K562 (cell line): Measurements from ENCODE around the gene ANKRD34A. TPM values are rescaled to one million over a fixed set of nuclear protein-coding genes. Genes with fewer than 3 reads are reported as not detected.
A peak's percentile ranks its signal among the peaks of the same experiment; 100 is the strongest.

Experiments used
- ATAC-seq: fragments of 200-7000 bp; cut with Tn5 transposase; 3 replicates; pipeline ENCODE4 v1.9.1; 2020; ENCODE audit warnings: moderate library complexity
- BruUV-seq: library from RNA; stranded (reverse); fragments of 400-500 nt; replicated peaks from 2 replicates; lab custom pipeline; 2021; lab: Mats Ljungman, UMichigan
- CTCF ChIA-PET: fragments of 300-600 bp; formaldehyde crosslinking; extraction: SDS; loops from one replicate; lab custom pipeline; 2021; ENCODE audit warnings: low intra/inter-chr PET ratio; lab: Yijun Ruan, JAX
- POLR2A ChIA-PET: fragments of 300-600, 350-650 bp; sonication (Branson Sonifier 250); formaldehyde crosslinking; extraction: SDS; loops from one replicate; lab custom pipeline; 2021; ENCODE audit warnings: antibody characterized with exemption, inconsistent platforms; lab: Yijun Ruan, JAX
- DNase-seq, 4 experiments: peaks; one replicate each; pipeline versions ENCODE4 v3.0.0 to v3.0.0-alpha.2; 2011 to 2018; ENCODE audit warnings: low spot score in 3 of 4, mixed read lengths in 3 of 4; ENCODE audit errors: extremely low read depth in 1 of 4
- FAIRE-seq: peaks from 2 replicates; lab custom pipeline; 2011; peaks lifted over from hg19 to GRCh38; lab: Jason Lieb, UNC
- H2AFZ ChIP-seq: 2 replicates; pipeline ENCODE4 v1.6.0; 2011; ENCODE audit warnings: low read depth, low read length, control low read depth, inconsistent platforms
- H3K27ac ChIP-seq: fragments of 200-600 bp; 3 replicates; pipeline ENCODE4 v1.8.0; 2011; ENCODE audit warnings: low read depth, mild to moderate bottlenecking, control low read depth, inconsistent platforms, low read length, moderate library complexity, mixed read lengths; ENCODE audit errors: extremely low read depth
- H3K27me3 ChIP-seq, 2 experiments: fragments of 300-600 bp in 1 of 2; 2 replicates in 1 of 2; 3 replicates in 1 of 2; pipeline versions ENCODE4 v1.6.0 to v1.8.0; 2011; ENCODE audit warnings: inconsistent platforms in 2 of 2, low read length in 2 of 2, mild to moderate bottlenecking in 1 of 2, mixed read lengths in 1 of 2, moderate library complexity in 1 of 2; ENCODE audit not compliant: control insufficient read depth in 2 of 2, insufficient read depth in 2 of 2
- H3K36me3 ChIP-seq: fragments of 300-600 bp; 3 replicates; pipeline ENCODE4 v1.8.0; 2011; ENCODE audit warnings: mild to moderate bottlenecking, low read length, inconsistent platforms; ENCODE audit not compliant: control insufficient read depth, insufficient read depth
- H3K4me1 ChIP-seq, 2 experiments: fragments of 200-600 bp in 1 of 2; replicated peaks in 1 of 2; 2 replicates in 1 of 2; 3 replicates in 1 of 2; pipeline versions ENCODE4 v1.5.1 to v1.8.0; 2011; ENCODE audit warnings: inconsistent platforms in 2 of 2, low read length in 2 of 2, mild to moderate bottlenecking in 1 of 2, mixed read lengths in 1 of 2, moderate library complexity in 1 of 2; ENCODE audit not compliant: control insufficient read depth in 2 of 2, insufficient read depth in 2 of 2
- H3K4me2 ChIP-seq: 2 replicates; pipeline ENCODE4 v1.6.1; 2011; ENCODE audit warnings: low read length, control low read depth, inconsistent platforms, mixed read lengths; ENCODE audit not compliant: insufficient read depth
- H3K4me3 ChIP-seq: fragments of 200-600 bp; sonication (generic), shearing (Covaris generic); 2 replicates; pipeline ENCODE4 v1.5.1; 2016; ENCODE audit warnings: control low read depth, inconsistent platforms
- H3K79me2 ChIP-seq: fragments of 200-600 bp; 3 replicates; pipeline ENCODE4 v1.8.0; 2011; ENCODE audit warnings: low read length, inconsistent platforms; ENCODE audit not compliant: control insufficient read depth, insufficient read depth
- H3K9ac ChIP-seq, 2 experiments: 2 replicates each; pipeline versions ENCODE4 v1.6.0 to v1.6.1; 2011; ENCODE audit warnings: low read depth in 2 of 2, low read length in 2 of 2, control low read depth in 1 of 2, inconsistent platforms in 1 of 2, mild to moderate bottlenecking in 1 of 2, mixed read lengths in 1 of 2; ENCODE audit not compliant: insufficient read depth in 1 of 2
- H3K9me1 ChIP-seq: one replicate; pipeline ENCODE4 v1.6.0; 2011; ENCODE audit warnings: inconsistent platforms, mild to moderate bottlenecking, low read length, moderate library complexity; ENCODE audit not compliant: control insufficient read depth, insufficient read depth
- H3K9me3 ChIP-seq: replicated peaks from 2 replicates; pipeline ENCODE4 v1.5.1; 2011; ENCODE audit warnings: low read depth, low read length, inconsistent platforms; ENCODE audit not compliant: control insufficient read depth, insufficient read depth
- H4K20me1 ChIP-seq: replicated peaks from 2 replicates; pipeline ENCODE4 v1.6.1; 2011; ENCODE audit warnings: low read length, inconsistent platforms, mixed read lengths; ENCODE audit not compliant: control insufficient read depth, insufficient read depth
- CREBBP ChIP-seq: IDR thresholded peaks from one replicate; pipeline ENCODE4 v1.6.1; 2012; ENCODE audit warnings: low read depth, mild to moderate bottlenecking, control low read depth, inconsistent platforms, low read length
- FOXP1 ChIP-seq: sonication (generic); formaldehyde crosslinking; IDR thresholded peaks from 2 replicates; pipeline ENCODE4 v1.8.0; 2022; ENCODE audit warnings: mild to moderate bottlenecking, missing genetic modification reagents
- HMBOX1 ChIP-seq: sonication (generic); IDR thresholded peaks from 2 replicates; pipeline ENCODE4 v1.6.1; 2016
- IRF9 ChIP-seq: fragments of 450-650 bp; IDR thresholded peaks from 2 replicates; pipeline ENCODE4 v1.6.1; 2016; ENCODE audit warnings: missing biosample characterization, missing genetic modification characterization
- RBFOX2 ChIP-seq: fragments of 200-400 bp; formaldehyde crosslinking; IDR thresholded peaks from 2 replicates; pipeline ENCODE4 v1.6.1; 2017; ENCODE audit warnings: low read depth, mild to moderate bottlenecking, low read length, moderate library complexity
- RBM17 ChIP-seq: fragments of 200-400 bp; formaldehyde crosslinking; IDR thresholded peaks from 2 replicates; pipeline ENCODE4 v1.6.1; 2017; ENCODE audit warnings: low read depth, mild to moderate bottlenecking, low read length, borderline replicate concordance
- TAF9B ChIP-seq: fragments of 450-650 bp; IDR thresholded peaks from 2 replicates; pipeline ENCODE4 v1.6.1; 2018; ENCODE audit warnings: mild to moderate bottlenecking; ENCODE audit not compliant: partially characterized antibody
- XRCC5 ChIP-seq: fragments of 200-400 bp; formaldehyde crosslinking; IDR thresholded peaks from 2 replicates; pipeline ENCODE4 v1.6.1; 2017; ENCODE audit warnings: low read depth, mild to moderate bottlenecking, low read length
- ZNF197 ChIP-seq: fragments of 200-800 bp; sonication (Bioruptor generic); IDR thresholded peaks from 2 replicates; pipeline ENCODE4 v1.6.1; 2016; ENCODE audit warnings: low read depth, missing genetic modification characterization, missing compliant biosample characterization
- WGBS: fragments of 100-300 bp; shearing (Covaris generic); methylation state at CpG from one replicate; pipeline ENCODE4 v1.1.6; 2016; ENCODE audit warnings: low coverage, mixed read lengths; ENCODE audit not compliant: insufficient coverage; ENCODE audit errors: missing lambda C conversion rate; 5-methylcytosine and 5-hydroxymethylcytosine counted together
- in situ Hi-C: fragments of 300-500 bp; cut with MboI; formaldehyde crosslinking; loops from 4 replicates; pipeline ENCODE4 v1.15.0; 2018; ENCODE audit warnings: inconsistent platforms, mixed read lengths
- intact Hi-C: fragments of 100-400 bp; cut with micrococcal nuclease; formaldehyde crosslinking; loops from 2 replicates; pipeline ENCODE4 v1.14.2; 2022
- polyA plus RNA-seq, 8 experiments: library from polyadenylated mRNA; depleted of rRNA in 4 of 8; stranded (reverse) in 5 of 8; unstranded in 3 of 8; fragments of >200 nt; fragmentation: Nextera tagmentation in 2 of 8; fragmentation: Illumina TruSeq in 1 of 8; extraction: Ambion mirVana in 2 of 8; extraction: Trizol in 1 of 8; gene quantifications; 2 replicates each; pipeline versions ENCODE4 v1.2.1 to v1.2.3, GENCODE V29; 2011 to 2014; ENCODE audit warnings: inconsistent platforms in 1 of 8, missing spikeins in 1 of 8
- total RNA-seq, 7 experiments: library from RNA; depleted of rRNA in 6 of 7; stranded (reverse); fragments of >200 nt in 6 of 7; fragmentation: Illumina TruSeq in 2 of 7; extraction: Trizol in 2 of 7; gene quantifications; 2 replicates each; pipeline versions ENCODE4 v1.2.1 to v1.2.3, GENCODE V29; 2011 to 2021; ENCODE audit warnings: low replicate concordance in 1 of 7

The ANKRD34A gene
- total and polyA plus RNA-seq, 9 of the 15 experiments (the other 6 are each of a cell fraction or from before 2014, with no cell fraction given), result 0.06 to 1.6 (median 0.43) TPM

GRCh38 chr1:145990249-145990855 is 26.0 kb upstream of the ANKRD34A start (continued):
- TF ChIP-seq XRCC5 (no peak), FOXP1 (CRISPR knock-in tag) (no peak), IRF9 (tag) (no peak), ZNF197 (CRISPR knock-in tag) (no peak), TAF9B (no peak), CREBBP (no peak)

- H3K9me3 ChIP-seq, result no peaks in the 10 kb centered on the region
- no peaks in the 10 kb centered on the region for H3K27me3 ChIP-seq
- ATAC-seq (no peak), DNase-seq (no peak), FAIRE-seq (no peak)
- H3K9me1 ChIP-seq, result peaks cover 3% of the 10 kb centered on the region
- no peak overlapping the region; the same call in 2 of the 3 replicates for H3K27ac ChIP-seq
- H2AFZ ChIP-seq, result no peak overlapping the region
- 52% methylated on average over 5 of the region's 5 CpGs for WGBS
- no peak overlapping the region for H3K4me2 ChIP-seq
- peaks cover 24% of the 10 kb centered on the region for H3K79me2 ChIP-seq
- H3K9ac ChIP-seq, result no peak overlapping the region
- in situ Hi-C loops, result no loop called here
- TF ChIP-seq RBM17 (no peak), HMBOX1 (peak; percentile 87), RBFOX2 (peak; percentile 4; the same call in 1 of the 2 replicates)
- TF ChIP-seq, all 486 proteins: peak for 2
- BruUV-seq, result no TSS peak
- Histone ChIP-seq H4K20me1 (peaks cover 18% of the 10 kb centered on the region), H3K4me1 (peaks cover 9 to 33% of the 10 kb centered on the region in 2 experiments), H3K4me3 (no peak overlapping the region), H3K36me3 (peaks cover 21% of the 10 kb centered on the region)
- intact Hi-C loops, result no loop called here
- CTCF ChIA-PET, result interaction anchor here (0.6 kb wide), 1 partner anchor 17 kb away, joined by 3 read pairs; no protein-coding TSS in a partner anchor
- POLR2A ChIA-PET, result interaction anchor here (0.6 to 15.5 kb wide), 17 partner anchors 4 to 143 kb away, joined by 3 to 320 read pairs (median 4); partner anchors contain the start of genes ANKRD34A, ANKRD35, LIX1L and NUDT17
These were observed 24.4 kb upstream of the ANKRD34A start for GRCh38 chr1:145988773-145989172.
